Neural progenitor cell (in vitro differentiated cells): Measurements from ENCODE around the gene SALL3.

ENCODE experiments used
- EZH2 ChIP-seq: fragments of 200-600 bp; sonication (generic); IDR thresholded peaks from 2 replicates; pipeline ENCODE4 v1.6.1; 2017; ENCODE audit warnings: antibody characterized with exemption, mild to moderate bottlenecking, moderate library complexity
- EZH2phosphoT487 ChIP-seq: fragments of 200-600 bp; sonication (generic); IDR thresholded peaks from 2 replicates; pipeline ENCODE4 v1.6.1; 2017; ENCODE audit warnings: antibody characterized with exemption
- TF ChIP-seq, protein P1 (sequence below): fragments of 200-600 bp; sonication (generic); IDR thresholded peaks from 2 replicates; pipeline ENCODE4 v1.5.1; 2017; ENCODE audit warnings: antibody characterized with exemption, mild to moderate bottlenecking

DNA sequence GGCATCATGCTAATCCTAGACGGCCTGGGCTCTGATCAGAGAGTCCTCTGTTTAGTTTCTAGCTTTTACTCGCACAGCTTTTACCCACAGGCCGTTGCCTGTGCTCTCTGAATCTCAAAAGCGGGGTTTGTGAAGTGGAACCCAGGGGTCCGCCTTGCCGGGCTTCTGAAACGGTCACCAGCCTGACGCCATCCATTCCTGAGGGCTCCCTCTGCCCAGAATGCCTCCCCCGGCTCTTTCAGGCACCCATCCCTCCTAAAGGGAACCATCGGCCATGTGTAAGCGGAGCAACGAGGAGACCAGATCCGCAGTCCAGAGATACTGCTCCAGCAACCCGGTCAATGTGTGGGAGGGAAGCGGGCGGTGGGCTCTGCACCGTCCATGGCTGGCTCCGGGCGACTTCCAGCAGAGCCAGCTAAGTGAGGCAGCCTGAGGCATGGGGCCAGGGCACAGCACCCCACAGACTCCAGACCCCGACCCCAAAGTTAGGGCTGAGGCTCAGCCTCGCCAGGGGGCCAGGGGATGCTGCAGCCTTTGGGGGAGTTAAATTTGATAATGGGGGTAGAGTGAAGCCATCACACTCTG, 28.8 kb downstream of the SALL3 start:
- TF ChIP-seq, protein P1, sequence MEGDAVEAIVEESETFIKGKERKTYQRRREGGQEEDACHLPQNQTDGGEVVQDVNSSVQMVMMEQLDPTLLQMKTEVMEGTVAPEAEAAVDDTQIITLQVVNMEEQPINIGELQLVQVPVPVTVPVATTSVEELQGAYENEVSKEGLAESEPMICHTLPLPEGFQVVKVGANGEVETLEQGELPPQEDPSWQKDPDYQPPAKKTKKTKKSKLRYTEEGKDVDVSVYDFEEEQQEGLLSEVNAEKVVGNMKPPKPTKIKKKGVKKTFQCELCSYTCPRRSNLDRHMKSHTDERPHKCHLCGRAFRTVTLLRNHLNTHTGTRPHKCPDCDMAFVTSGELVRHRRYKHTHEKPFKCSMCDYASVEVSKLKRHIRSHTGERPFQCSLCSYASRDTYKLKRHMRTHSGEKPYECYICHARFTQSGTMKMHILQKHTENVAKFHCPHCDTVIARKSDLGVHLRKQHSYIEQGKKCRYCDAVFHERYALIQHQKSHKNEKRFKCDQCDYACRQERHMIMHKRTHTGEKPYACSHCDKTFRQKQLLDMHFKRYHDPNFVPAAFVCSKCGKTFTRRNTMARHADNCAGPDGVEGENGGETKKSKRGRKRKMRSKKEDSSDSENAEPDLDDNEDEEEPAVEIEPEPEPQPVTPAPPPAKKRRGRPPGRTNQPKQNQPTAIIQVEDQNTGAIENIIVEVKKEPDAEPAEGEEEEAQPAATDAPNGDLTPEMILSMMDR: no peak
- TF ChIP-seq EZH2 (no peak), EZH2phosphoT487 (no peak)
